GM19193 (cell line): ENCODE measurements around the gene LUC7L3.

Experiments used
- POLR2A ChIP-seq: IDR thresholded peaks from 4 replicates; pipeline ENCODE4 v1.6.1; 2011; ENCODE audit not compliant: insufficient read depth, insufficient read length; ENCODE audit errors: extremely low read depth

The LUC7L3 gene

GRCh38 chr17:50683434-50684287 lies 35.7 kb upstream of the LUC7L3 start:
- no peak for TF ChIP-seq POLR2A

- no peak for TF ChIP-seq POLR2A
Observed at GRCh38 chr17:50684288-50684611, 35.2 kb upstream of the LUC7L3 start.

- no peak for TF ChIP-seq POLR2A
Observed at GRCh38 chr17:50684612-50685333, 34.6 kb upstream of the LUC7L3 start.

- no peak for TF ChIP-seq POLR2A
Observed at GRCh38 chr17:50685334-50685665, 34.1 kb upstream of the LUC7L3 start.

- no peak for TF ChIP-seq POLR2A
Observed at GRCh38 chr17:50685691-50686493, 33.5 kb upstream of the LUC7L3 start.

- TF ChIP-seq POLR2A: no peak
Observed at GRCh38 chr17:50686494-50687199, 32.8 kb upstream of the LUC7L3 start.

- no peak for TF ChIP-seq POLR2A
Observed at GRCh38 chr17:50687200-50688066, 32.0 kb upstream of the LUC7L3 start.

GRCh38 chr17:50688245-50688644 lies 31.2 kb upstream of the LUC7L3 start:
- TF ChIP-seq POLR2A: no peak

- no peak for TF ChIP-seq POLR2A
Observed at GRCh38 chr17:50689251-50689650, 30.2 kb upstream of the LUC7L3 start.

GRCh38 chr17:50689956-50690886 lies 29.2 kb upstream of the LUC7L3 start:
- no peak for TF ChIP-seq POLR2A

- no peak for TF ChIP-seq POLR2A
Observed at GRCh38 chr17:50690887-50691549, 28.4 kb upstream of the LUC7L3 start.
